ENCODE results near the gene CAMK2N1.
A peak's percentile ranks its signal among the peaks of the same experiment; 100 is the strongest.

The CAMK2N1 gene

GRCh38 chr1:20445956-20446355 is 40.1 kb downstream of the CAMK2N1 start:
- no peak for TF ChIP-seq ZFP3 (CRISPR knock-in tag; IDR thresholded peaks at IDR 0.05)
- no peak for TF ChIP-seq ZNF8 (CRISPR knock-in tag; IDR thresholded peaks at IDR 0.05)
- no peak for TF ChIP-seq ZFP30 (CRISPR knock-in tag; IDR thresholded peaks at IDR 0.05)
- TF ChIP-seq CSDC2 (CRISPR knock-in tag; IDR thresholded peaks at IDR 0.05): no peak
- TF ChIP-seq TCF4 (CRISPR knock-in tag; IDR thresholded peaks at IDR 0.05; ENCODE audit: borderline replicate concordance): no peak
- no peak for TF ChIP-seq ZNF565 (CRISPR knock-in tag; conservative IDR thresholded peaks at IDR 0.05; ENCODE audit: low read depth)
- TF ChIP-seq SNAI2 (CRISPR knock-in tag; IDR thresholded peaks at IDR 0.05): no peak
- TF ChIP-seq TOX (CRISPR knock-in tag; IDR thresholded peaks at IDR 0.05; ENCODE audit: borderline replicate concordance): no peak
- TF ChIP-seq OSR1 (CRISPR knock-in tag; IDR thresholded peaks at IDR 0.05): no peak
- TF ChIP-seq ZNF70 (CRISPR knock-in tag; IDR thresholded peaks at IDR 0.05): no peak
- no peak for TF ChIP-seq ISL1 (CRISPR knock-in tag; IDR thresholded peaks at IDR 0.05)
- TF ChIP-seq ESRRG (CRISPR knock-in tag; IDR thresholded peaks at IDR 0.05): no peak
- no peak for ATAC-seq

GRCh38 chr1:20443703-20444586 is 42.1 kb downstream of the CAMK2N1 start:
- no peak for ATAC-seq

GRCh38 chr1:20442920-20443625 is 42.9 kb downstream of the CAMK2N1 start:
- peak; percentile 29; the same call in 1 of the 3 replicates for ATAC-seq
- TF ChIP-seq TSHZ2 (CRISPR knock-in tag; IDR thresholded peaks at IDR 0.05): no peak
- TF ChIP-seq ZFP30 (CRISPR knock-in tag; IDR thresholded peaks at IDR 0.05): no peak
- TF ChIP-seq GLIS3 (CRISPR knock-in tag; IDR thresholded peaks at IDR 0.05): no peak
- TF ChIP-seq ZC3H10 (CRISPR knock-in tag; IDR thresholded peaks at IDR 0.05): no peak
- TF ChIP-seq TCF4 (CRISPR knock-in tag; IDR thresholded peaks at IDR 0.05; ENCODE audit: borderline replicate concordance): 0 out of 2 replicates have a peak, but pooled peaks have one; percentile 43
- TF ChIP-seq OSR1 (CRISPR knock-in tag; IDR thresholded peaks at IDR 0.05): no peak
- no peak for TF ChIP-seq ZFP3 (CRISPR knock-in tag; IDR thresholded peaks at IDR 0.05)
- no peak for TF ChIP-seq ESRRG (CRISPR knock-in tag; IDR thresholded peaks at IDR 0.05)

More at GRCh38 chr1:20443703-20444586, 42.1 kb downstream of the CAMK2N1 start:
- TF ChIP-seq GLIS3 (CRISPR knock-in tag; IDR thresholded peaks at IDR 0.05) (no peak), RARB (CRISPR knock-in tag; IDR thresholded peaks at IDR 0.05) (no peak), TCF4 (CRISPR knock-in tag; IDR thresholded peaks at IDR 0.05; ENCODE audit: borderline replicate concordance) (no peak), BACH2 (CRISPR knock-in tag; IDR thresholded peaks at IDR 0.05; ENCODE audit: borderline replicate concordance) (no peak), ZNF565 (CRISPR knock-in tag; conservative IDR thresholded peaks at IDR 0.05; ENCODE audit: low read depth) (no peak)

- TF ChIP-seq TCF4 (CRISPR knock-in tag; IDR thresholded peaks at IDR 0.05; ENCODE audit: borderline replicate concordance) (no peak), SNAI2 (CRISPR knock-in tag; IDR thresholded peaks at IDR 0.05) (no peak), TOX (CRISPR knock-in tag; IDR thresholded peaks at IDR 0.05; ENCODE audit: borderline replicate concordance) (no peak), PPARA (CRISPR knock-in tag; IDR thresholded peaks at IDR 0.05; ENCODE audit: borderline replicate concordance) (no peak), ZFP3 (CRISPR knock-in tag; IDR thresholded peaks at IDR 0.05) (no peak), TSHZ2 (CRISPR knock-in tag; IDR thresholded peaks at IDR 0.05) (no peak), ZC3H10 (CRISPR knock-in tag; IDR thresholded peaks at IDR 0.05) (no peak), ZNF565 (CRISPR knock-in tag; conservative IDR thresholded peaks at IDR 0.05; ENCODE audit: low read depth) (no peak), ZNF8 (CRISPR knock-in tag; IDR thresholded peaks at IDR 0.05) (no peak), POU6F1 (CRISPR knock-in tag; IDR thresholded peaks at IDR 0.05; ENCODE audit: borderline replicate concordance, low read depth) (no peak), ZNF70 (CRISPR knock-in tag; IDR thresholded peaks at IDR 0.05) (no peak), ARNTL (CRISPR knock-in tag; IDR thresholded peaks at IDR 0.05; ENCODE audit: borderline replicate concordance, low read depth) (no peak), GLIS3 (CRISPR knock-in tag; IDR thresholded peaks at IDR 0.05) (no peak)
- peak; percentile 92 for ATAC-seq
These were observed 45.2 kb downstream of the CAMK2N1 start for GRCh38 chr1:20440785-20441200.

All from SK-N-SH treated with all-trans-retinoic acid at 6 μM for 48 hours (cell line).